Keratinocyte (primary cell): ENCODE results near the gene STX5. TPM values are rescaled to one million over a fixed set of nuclear protein-coding genes. Genes with fewer than 3 reads are reported as not detected.
A peak's percentile ranks its signal among the peaks of the same experiment; 100 is the strongest.

ENCODE experiments used
- DNase-seq: peaks from one replicate; pipeline ENCODE4 v3.0.0-alpha.2; 2011; ENCODE audit warnings: low read depth, missing footprints, low spot score
- FAIRE-seq: peaks from 2 replicates; lab custom pipeline; 2011; peaks lifted over from hg19 to GRCh38; lab: Jason Lieb, UNC
- H2AFZ ChIP-seq: 2 replicates; pipeline ENCODE4 v1.6.0; 2012; ENCODE audit warnings: low read length, control low read depth, inconsistent platforms; ENCODE audit not compliant: control insufficient read depth
- H3K27ac ChIP-seq: 2 replicates; pipeline ENCODE4 v1.5.1; 2011; ENCODE audit warnings: low read length; ENCODE audit not compliant: control insufficient read depth, insufficient read depth
- H3K27me3 ChIP-seq: 3 replicates; pipeline ENCODE4 v1.6.0; 2011; ENCODE audit warnings: low read length; ENCODE audit not compliant: control insufficient read depth, insufficient read depth; ENCODE audit errors: extremely low read depth
- H3K36me3 ChIP-seq, 2 experiments: 2 replicates in 1 of 2; 3 replicates in 1 of 2; pipeline ENCODE4 v1.5.1; 2011; ENCODE audit warnings: low read length in 2 of 2, mild to moderate bottlenecking in 1 of 2; ENCODE audit not compliant: control insufficient read depth in 2 of 2, insufficient read depth in 2 of 2; ENCODE audit errors: extremely low read depth in 1 of 2
- H3K4me1 ChIP-seq: 3 replicates; pipeline ENCODE4 v1.5.1; 2011; ENCODE audit warnings: low read length; ENCODE audit not compliant: control insufficient read depth, insufficient read depth; ENCODE audit errors: extremely low read depth
- H3K4me2 ChIP-seq: 3 replicates; pipeline ENCODE4 v1.6.0; 2011; ENCODE audit warnings: low read depth, low read length; ENCODE audit not compliant: control insufficient read depth, insufficient read depth; ENCODE audit errors: extremely low read depth
- H3K4me3 ChIP-seq, 3 experiments: fragments of 200-600 bp in 1 of 3; sonication (generic) in 1 of 3; 2 replicates in 2 of 3; 3 replicates in 1 of 3; pipeline ENCODE4 v1.5.1; 2011 to 2016; ENCODE audit warnings: low read length in 3 of 3, mild to moderate bottlenecking in 3 of 3, control low read depth in 2 of 3, inconsistent platforms in 1 of 3, low read depth in 1 of 3, mixed read lengths in 1 of 3, mixed run types in 1 of 3, moderate library complexity in 1 of 3; ENCODE audit not compliant: control insufficient read depth in 2 of 3, insufficient read depth in 2 of 3; ENCODE audit errors: extremely low read depth in 1 of 3
- H3K79me2 ChIP-seq: 2 replicates; pipeline ENCODE4 v1.6.0; 2012; ENCODE audit warnings: low read length; ENCODE audit not compliant: control insufficient read depth, insufficient read depth
- H3K9ac ChIP-seq: 3 replicates; pipeline ENCODE4 v1.6.0; 2011; ENCODE audit warnings: low read length; ENCODE audit not compliant: control insufficient read depth, insufficient read depth; ENCODE audit errors: extremely low read depth
- H3K9me1 ChIP-seq: 3 replicates; pipeline ENCODE4 v1.6.0; 2011; ENCODE audit warnings: low read length; ENCODE audit not compliant: control insufficient read depth, insufficient read depth; ENCODE audit errors: extremely low read depth
- H3K9me3 ChIP-seq: 2 replicates; pipeline ENCODE4 v1.5.1; 2012; ENCODE audit warnings: low read depth, low read length; ENCODE audit not compliant: control insufficient read depth
- H4K20me1 ChIP-seq: 3 replicates; pipeline ENCODE4 v1.6.0; 2011; ENCODE audit warnings: low read length; ENCODE audit not compliant: control insufficient read depth, insufficient read depth; ENCODE audit errors: extremely low read depth
- EZH2 ChIP-seq: IDR thresholded peaks from one replicate; pipeline ENCODE4 v1.6.1; 2012; ENCODE audit warnings: inconsistent platforms, mild to moderate bottlenecking, low read length, moderate library complexity
- dilution Hi-C: fragments of 300-500 bp; cut with MboI; formaldehyde crosslinking; loops from one replicate; pipeline ENCODE4 v1.7.0; 2020; ENCODE audit warnings: low sequenced_read_pairs; ENCODE audit not compliant: extremely low pct_ligation_motif_present
- polyA plus RNA-seq, 5 experiments: library from polyadenylated mRNA; depleted of rRNA in 3 of 5; stranded (reverse) in 3 of 5; stranded (forward) in 1 of 5; unstranded in 1 of 5; fragments of >200 nt; gene quantifications; 1 replicate in 1 of 5; 2 replicates in 3 of 5; 3 replicates in 1 of 5; pipeline versions ENCODE4 v1.2.1 to v1.2.3, GENCODE V29; 2011 to 2012; ENCODE audit warnings: missing spikeins in 2 of 5, low read depth in 1 of 5, low replicate concordance in 1 of 5
- TF ChIP-seq, protein P1 (sequence below), 3 experiments: IDR thresholded peaks in 1 of 3; conservative IDR thresholded peaks in 1 of 3; optimal IDR thresholded peaks in 1 of 3; 2 replicates in 2 of 3; 3 replicates in 1 of 3; pipeline versions ENCODE3 to v1.5.1; 2011; ENCODE audit warnings: low read length in 3 of 3, mild to moderate bottlenecking in 3 of 3, moderate library complexity in 2 of 3, control low read depth in 1 of 3, inconsistent platforms in 1 of 3; ENCODE audit not compliant: insufficient read depth in 2 of 3; ENCODE audit errors: extremely low read depth in 1 of 3

The STX5 gene
- polyA plus RNA-seq, 1 donor (not counting 4 experiments of a cell fraction or from before 2014, with no cell fraction given): 20.4 TPM

DNA sequence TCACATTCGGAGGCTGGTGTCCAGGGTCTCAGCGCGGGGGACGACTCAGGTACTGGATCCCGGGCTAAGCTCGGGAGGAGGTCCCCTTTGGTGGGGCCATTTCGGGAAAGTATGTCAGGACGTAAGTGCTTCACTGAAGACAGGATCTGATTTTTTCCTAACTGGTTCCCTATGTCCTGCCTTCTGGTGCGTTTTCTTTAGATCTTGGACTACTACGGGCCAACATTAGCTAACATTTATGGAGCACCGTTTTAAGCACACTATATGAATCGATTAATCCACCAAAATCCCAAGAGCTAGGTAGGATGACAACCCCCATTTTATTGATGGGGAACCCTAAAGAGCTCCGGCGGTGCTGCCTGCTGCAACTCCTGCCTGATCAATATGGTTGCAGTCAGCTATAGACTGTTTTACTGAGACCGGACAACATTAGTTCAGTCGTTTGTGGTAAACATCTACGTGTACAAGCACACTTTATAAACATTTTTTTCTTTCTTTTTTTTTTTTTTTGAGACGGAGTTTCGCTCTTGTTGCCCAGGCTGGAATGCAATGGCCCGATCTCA is 24.6 kb upstream of the STX5 start:
- H3K36me3 ChIP-seq: peaks cover 25 to 37% of the 10 kb centered on the region in 2 experiments
- peak overlapping the region; percentile 95 for H3K27ac ChIP-seq
- H3K27me3 ChIP-seq: no peaks in the 10 kb centered on the region
- peak overlapping the region; percentile 94 for H3K9ac ChIP-seq
- dilution Hi-C loops: no loop called here
- H3K9me1 ChIP-seq: no peaks in the 10 kb centered on the region
- peak overlapping the region; percentile 91 for H2AFZ ChIP-seq
- DNase-seq: no peak
- peak overlapping the region; percentile 45 to 100 (median 71) for H3K4me3 ChIP-seq
- peaks cover 40% of the 10 kb centered on the region for H3K79me2 ChIP-seq
- TF ChIP-seq, protein P1, sequence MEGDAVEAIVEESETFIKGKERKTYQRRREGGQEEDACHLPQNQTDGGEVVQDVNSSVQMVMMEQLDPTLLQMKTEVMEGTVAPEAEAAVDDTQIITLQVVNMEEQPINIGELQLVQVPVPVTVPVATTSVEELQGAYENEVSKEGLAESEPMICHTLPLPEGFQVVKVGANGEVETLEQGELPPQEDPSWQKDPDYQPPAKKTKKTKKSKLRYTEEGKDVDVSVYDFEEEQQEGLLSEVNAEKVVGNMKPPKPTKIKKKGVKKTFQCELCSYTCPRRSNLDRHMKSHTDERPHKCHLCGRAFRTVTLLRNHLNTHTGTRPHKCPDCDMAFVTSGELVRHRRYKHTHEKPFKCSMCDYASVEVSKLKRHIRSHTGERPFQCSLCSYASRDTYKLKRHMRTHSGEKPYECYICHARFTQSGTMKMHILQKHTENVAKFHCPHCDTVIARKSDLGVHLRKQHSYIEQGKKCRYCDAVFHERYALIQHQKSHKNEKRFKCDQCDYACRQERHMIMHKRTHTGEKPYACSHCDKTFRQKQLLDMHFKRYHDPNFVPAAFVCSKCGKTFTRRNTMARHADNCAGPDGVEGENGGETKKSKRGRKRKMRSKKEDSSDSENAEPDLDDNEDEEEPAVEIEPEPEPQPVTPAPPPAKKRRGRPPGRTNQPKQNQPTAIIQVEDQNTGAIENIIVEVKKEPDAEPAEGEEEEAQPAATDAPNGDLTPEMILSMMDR (optimal IDR thresholded peaks at IDR 0.05 in 1 of 3, IDR thresholded peaks at IDR 0.05 in 1 of 3, conservative IDR thresholded peaks at IDR 0.05 in 1 of 3; ENCODE audit: extremely low read depth in 1 of 3, insufficient read depth in 2 of 3, low read length in 3 of 3): no peak
- no peak for TF ChIP-seq EZH2
- H4K20me1 ChIP-seq: peaks cover 34% of the 10 kb centered on the region
- peak overlapping the region; percentile 98 for H3K4me2 ChIP-seq
- H3K9me3 ChIP-seq: no peaks in the 10 kb centered on the region
- H3K4me1 ChIP-seq: peaks cover 39% of the 10 kb centered on the region
- FAIRE-seq: no peak

DNA sequence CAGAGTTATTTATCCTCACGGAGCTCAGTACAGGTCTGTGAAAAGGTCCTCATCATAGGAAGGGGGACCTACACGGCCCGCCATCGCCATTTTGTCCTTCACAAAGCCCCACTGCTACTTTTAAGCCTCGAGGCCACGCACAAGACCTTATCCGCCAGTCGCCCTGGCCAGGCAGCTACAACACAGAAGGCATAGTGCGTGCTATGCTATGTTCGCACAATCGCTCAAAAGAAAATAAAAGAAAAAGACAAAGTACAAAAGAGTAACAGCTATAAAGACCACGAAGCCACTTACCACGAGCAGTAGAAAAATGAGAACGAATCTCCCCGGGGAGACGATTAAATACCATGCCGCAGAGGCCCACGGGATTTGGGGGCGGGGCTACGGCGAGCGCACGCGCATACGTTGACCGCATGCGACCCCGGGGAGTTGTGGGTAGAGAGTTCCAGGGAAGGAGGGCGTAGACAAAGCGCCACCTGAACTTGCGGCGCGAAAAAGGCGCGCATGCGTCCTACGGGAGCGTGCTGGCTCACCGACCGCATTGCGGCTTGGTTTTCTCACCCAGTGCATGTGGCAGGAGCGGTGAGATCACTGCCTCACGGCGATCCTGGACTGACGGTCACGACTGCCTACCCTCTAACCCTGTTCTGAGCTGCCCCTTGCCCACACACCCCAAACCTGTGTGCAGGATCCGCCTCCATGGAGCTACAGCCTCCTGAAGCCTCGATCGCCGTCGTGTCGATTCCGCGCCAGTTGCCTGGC is 23.9 kb upstream of the STX5 start:
- H3K9me3 ChIP-seq: no peaks in the 10 kb centered on the region
- peaks cover 27 to 37% of the 10 kb centered on the region in 2 experiments for H3K36me3 ChIP-seq
- H3K4me1 ChIP-seq: peaks cover 39% of the 10 kb centered on the region
- peak overlapping the region; percentile 98 for H3K4me2 ChIP-seq
- peak overlapping the region; percentile 95 for H3K27ac ChIP-seq
- TF ChIP-seq EZH2: no peak
- TF ChIP-seq, protein P1 (optimal IDR thresholded peaks at IDR 0.05 in 1 of 3, IDR thresholded peaks at IDR 0.05 in 1 of 3, conservative IDR thresholded peaks at IDR 0.05 in 1 of 3; ENCODE audit: extremely low read depth in 1 of 3, insufficient read depth in 2 of 3, low read length in 3 of 3): no peak
- H3K9ac ChIP-seq: peak overlapping the region; percentile 100
- FAIRE-seq (no peak), DNase-seq (peak; percentile 99)
- peak overlapping the region; percentile 91 for H2AFZ ChIP-seq
- H4K20me1 ChIP-seq: peaks cover 34% of the 10 kb centered on the region
- dilution Hi-C loops: no loop called here
- H3K4me3 ChIP-seq: peak overlapping the region; percentile 72 to 100 (median 100)
- H3K79me2 ChIP-seq: peaks cover 40% of the 10 kb centered on the region
- H3K27me3 ChIP-seq: no peaks in the 10 kb centered on the region
- H3K9me1 ChIP-seq: no peaks in the 10 kb centered on the region
